Measurements from ENCODE around the gene RBM14.

- TF ChIP-seq CTCF (IDR thresholded peaks at IDR 0.05), result no peak
- no peak for TF ChIP-seq POLR2A (IDR thresholded peaks at IDR 0.05)
- TF ChIP-seq POLR2AphosphoS5 (IDR thresholded peaks at IDR 0.05; ENCODE audit: insufficient read depth in 1 of 2, low read depth in 1 of 2), result no peak
These were observed 26.3 kb upstream of the RBM14 start for GRCh38 chr11:66589996-66590675.
